SK-N-SH (cell line): Measurements from ENCODE around the gene PRDM5. TPM values are rescaled to one million over a fixed set of nuclear protein-coding genes. Genes with fewer than 3 reads are reported as not detected.

ENCODE experiments used
- CTCF ChIA-PET: fragments of 300-600, 350-600 bp; formaldehyde crosslinking; extraction: SDS; loops from one replicate; lab custom pipeline; 2021; lab: Yijun Ruan, JAX
- POLR2A ChIA-PET: fragments of 350-600 bp; sonication (Branson Sonifier 250); formaldehyde crosslinking; extraction: SDS; loops from one replicate; lab custom pipeline; 2020; ENCODE audit warnings: antibody characterized with exemption, inconsistent platforms; lab: Yijun Ruan, JAX
- DNase-seq: peaks from one replicate; pipeline ENCODE4 v3.0.0; 2012
- H2AFZ ChIP-seq: fragments of 200-600 bp; sonication (generic); 2 replicates; pipeline ENCODE4 v1.8.1; 2016; ENCODE audit warnings: antibody characterized with exemption, mild to moderate bottlenecking, low read depth
- H3F3A ChIP-seq: fragments of 200-600 bp; sonication (generic); replicated peaks from 2 replicates; pipeline ENCODE3; 2016; ENCODE audit warnings: antibody characterized with exemption, mild to moderate bottlenecking; ENCODE audit not compliant: insufficient read depth
- H3K27ac ChIP-seq, 2 experiments: fragments of 200-500 bp in 1 of 2; fragments of 200-600 bp in 1 of 2; sonication (Bioruptor generic) in 1 of 2; sonication (generic), shearing (Covaris generic) in 1 of 2; 2 replicates each; pipeline versions ENCODE4 v1.5.1 to v1.6.1; 2014 to 2016; ENCODE audit warnings: low read depth in 2 of 2, inconsistent platforms in 1 of 2, low read length in 1 of 2, mild to moderate bottlenecking in 1 of 2, mixed read lengths in 1 of 2
- H3K27me3 ChIP-seq: fragments of 200-600 bp; sonication (generic), shearing (Covaris generic); 2 replicates; pipeline ENCODE4 v1.6.1; 2016; ENCODE audit warnings: mixed run types; ENCODE audit not compliant: insufficient read depth
- H3K36me3 ChIP-seq, 2 experiments: fragments of 200-500 bp in 1 of 2; fragments of 200-600 bp in 1 of 2; sonication (Bioruptor generic) in 1 of 2; sonication (generic) in 1 of 2; replicated peaks in 1 of 2; 2 replicates each; pipeline versions ENCODE3 to v1.5.1; 2014 to 2016; ENCODE audit warnings: low read length in 1 of 2, mild to moderate bottlenecking in 1 of 2; ENCODE audit not compliant: insufficient read depth in 2 of 2, control insufficient read depth in 1 of 2
- H3K4me1 ChIP-seq, 2 experiments: fragments of 200-500 bp in 1 of 2; fragments of 200-600 bp in 1 of 2; sonication (Bioruptor generic) in 1 of 2; sonication (generic), shearing (Covaris generic) in 1 of 2; 2 replicates each; pipeline versions ENCODE4 v1.5.1 to v1.6.1; 2014 to 2016; ENCODE audit warnings: low read depth in 1 of 2, low read length in 1 of 2, mixed run types in 1 of 2; ENCODE audit not compliant: insufficient read depth in 2 of 2, control insufficient read depth in 1 of 2
- H3K4me2 ChIP-seq: fragments of 200-600 bp; sonication (generic), shearing (Covaris generic); 2 replicates; pipeline ENCODE4 v1.6.1; 2017; ENCODE audit warnings: mixed run types
- H3K4me3 ChIP-seq, 2 experiments: fragments of 200-500 bp in 1 of 2; fragments of 200-600 bp in 1 of 2; sonication (Bioruptor generic) in 1 of 2; sonication (generic), shearing (Covaris generic) in 1 of 2; 2 replicates each; pipeline versions ENCODE4 v1.5.1 to v1.8.1; 2014 to 2016; ENCODE audit warnings: low read depth in 2 of 2, inconsistent platforms in 1 of 2, low read length in 1 of 2, mild to moderate bottlenecking in 1 of 2, mixed read lengths in 1 of 2, moderate library complexity in 1 of 2
- H3K79me2 ChIP-seq: fragments of 200-600 bp; sonication (generic); 2 replicates; pipeline ENCODE4 v1.8.1; 2017; ENCODE audit warnings: mild to moderate bottlenecking; ENCODE audit not compliant: insufficient read depth
- H3K9ac ChIP-seq: fragments of 200-600 bp; sonication (generic); 2 replicates; pipeline ENCODE4 v1.6.1; 2017; ENCODE audit warnings: mixed run types
- H3K9me2 ChIP-seq: fragments of 200-600 bp; sonication (generic); 2 replicates; pipeline ENCODE4 v1.6.1; 2017; ENCODE audit warnings: mixed run types
- H3K9me3 ChIP-seq: fragments of 200-600 bp; sonication (generic); 2 replicates; pipeline ENCODE4 v1.6.1; 2017; ENCODE audit warnings: mixed run types, mild to moderate bottlenecking, moderate library complexity
- H4K20me1 ChIP-seq: fragments of 200-600 bp; sonication (generic); 2 replicates; pipeline ENCODE4 v1.6.1; 2017; ENCODE audit warnings: mild to moderate bottlenecking, mixed run types; ENCODE audit not compliant: insufficient read depth
- CHD2 ChIP-seq: fragments of 150-350 bp; IDR thresholded peaks from 2 replicates; pipeline ENCODE4 v1.6.1; 2018; ENCODE audit warnings: low read length; ENCODE audit not compliant: partially characterized antibody
- FOXM1 ChIP-seq: IDR thresholded peaks from 2 replicates; pipeline ENCODE4 v1.4.0; 2012; ENCODE audit warnings: low read depth, mild to moderate bottlenecking
- POLR2AphosphoS5 ChIP-seq: IDR thresholded peaks from 2 replicates; pipeline ENCODE4 v1.6.1; 2012; ENCODE audit warnings: low read depth, low read length
- RAD21 ChIP-seq: IDR thresholded peaks from 2 replicates; pipeline ENCODE4 v1.6.1; 2012; ENCODE audit warnings: mild to moderate bottlenecking, low read length
- RCOR1 ChIP-seq: fragments of 150-350 bp; IDR thresholded peaks from 2 replicates; pipeline ENCODE4 v1.6.1; 2017; ENCODE audit warnings: antibody characterized with exemption, low read length
- RFX5 ChIP-seq: IDR thresholded peaks from 2 replicates; pipeline ENCODE4 v1.6.1; 2012; ENCODE audit warnings: mild to moderate bottlenecking, improper control_type of control experiment, low read length
- RXRA ChIP-seq: IDR thresholded peaks from 2 replicates; pipeline ENCODE4 v1.4.0; 2012; ENCODE audit warnings: low read depth, mild to moderate bottlenecking, borderline replicate concordance
- SIN3A ChIP-seq: IDR thresholded peaks from 2 replicates; pipeline ENCODE4 v1.6.1; 2012; ENCODE audit warnings: low read depth, mild to moderate bottlenecking, low read length, moderate library complexity, borderline replicate concordance
- SMC3 ChIP-seq: IDR thresholded peaks from 2 replicates; pipeline ENCODE4 v1.6.1; 2012; ENCODE audit warnings: low read depth, low read length, improper control_type of control experiment
- TAF1 ChIP-seq: IDR thresholded peaks from 2 replicates; pipeline ENCODE4 v1.6.1; 2012; ENCODE audit warnings: low read depth, mild to moderate bottlenecking, low read length, moderate library complexity, borderline replicate concordance
- TEAD4 ChIP-seq: IDR thresholded peaks from 2 replicates; pipeline ENCODE4 v1.4.0; 2012; ENCODE audit warnings: mild to moderate bottlenecking, borderline replicate concordance; ENCODE audit not compliant: insufficient read depth
- YY1 ChIP-seq: IDR thresholded peaks from 2 replicates; pipeline ENCODE4 v1.4.0; 2012; ENCODE audit warnings: low read depth, mild to moderate bottlenecking
- WGBS: methylation state at CpG from one replicate; pipeline ENCODE4 v1.1.6; 2017; ENCODE audit warnings: low lambda C conversion rate; 5-methylcytosine and 5-hydroxymethylcytosine counted together
- polyA plus RNA-seq, 3 experiments: library from polyadenylated mRNA; depleted of rRNA; stranded (reverse); fragments of >200 nt; gene quantifications; 2 replicates each; pipeline ENCODE4 v1.2.3, GENCODE V29; 2012
- TF ChIP-seq, protein P1 (sequence below): fragments of 150-350 bp; IDR thresholded peaks from 2 replicates; pipeline ENCODE4 v1.6.1; 2017; ENCODE audit warnings: antibody characterized with exemption, low read length, low read depth, borderline replicate concordance
- TF ChIP-seq, protein P2 (sequence below): IDR thresholded peaks from 2 replicates; pipeline ENCODE4 v1.6.1; 2012; ENCODE audit warnings: mild to moderate bottlenecking, low read depth, low read length, moderate library complexity
- TF ChIP-seq, protein P3 (sequence below): IDR thresholded peaks from 2 replicates; pipeline ENCODE4 v1.4.0; 2012; ENCODE audit warnings: low read depth, borderline replicate concordance
- TF ChIP-seq, protein P4 (sequence below): IDR thresholded peaks from 2 replicates; pipeline ENCODE4 v1.4.0; 2012; ENCODE audit warnings: low read depth
- TF ChIP-seq, protein P5 (sequence below): fragments of 150-350 bp; IDR thresholded peaks from 2 replicates; pipeline ENCODE4 v1.6.1; 2016; ENCODE audit warnings: mild to moderate bottlenecking, low read depth, low read length

Gene PRDM5
- polyA plus RNA-seq, 1 of the 3 experiments (the other 2 are of a cell fraction) = 3.8 TPM

DNA sequence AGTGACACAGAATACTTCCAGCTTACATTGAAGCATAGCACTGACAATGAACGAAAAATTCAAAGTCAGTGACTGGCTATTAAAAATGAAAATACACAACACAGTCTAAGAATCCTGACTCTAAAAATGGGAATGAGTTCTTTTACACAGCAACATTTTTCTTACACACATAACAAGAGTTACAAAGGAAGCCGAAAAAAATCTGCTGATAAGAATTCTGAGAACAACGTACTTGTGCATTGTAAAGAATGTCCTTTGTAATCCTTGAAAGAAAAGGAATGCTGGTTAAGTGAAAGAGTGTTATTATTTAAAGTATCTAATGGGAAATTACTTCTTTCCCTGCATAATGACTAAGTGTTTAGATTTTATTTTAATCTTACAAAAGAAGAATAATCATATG lies 199.4 kb downstream of the PRDM5 start:
- Histone ChIP-seq H2AFZ (no peak overlapping the region), H3K36me3 (no peaks in the 10 kb centered on the region), H3F3A (no peaks in the 10 kb centered on the region), H3K27me3 (no peaks in the 10 kb centered on the region), H3K9me2 (no peaks in the 10 kb centered on the region), H3K4me2 (no peak overlapping the region), H3K9me3 (no peaks in the 10 kb centered on the region), H3K9ac (no peak overlapping the region), H4K20me1 (no peaks in the 10 kb centered on the region), H3K27ac (no peak overlapping the region), H3K79me2 (no peaks in the 10 kb centered on the region), H3K4me1 (peaks cover 0 to 22% of the 10 kb centered on the region in 2 experiments; a peak in 2 of 4 replicates), H3K4me3 (no peak overlapping the region)
- CTCF ChIA-PET = interaction anchor here (0.9 kb wide), 1 partner anchor 254 kb away, joined by 5 read pairs; no protein-coding TSS in a partner anchor
- 96% methylated on average over 3 of the region's 3 CpGs for WGBS
- TF ChIP-seq, protein P1, sequence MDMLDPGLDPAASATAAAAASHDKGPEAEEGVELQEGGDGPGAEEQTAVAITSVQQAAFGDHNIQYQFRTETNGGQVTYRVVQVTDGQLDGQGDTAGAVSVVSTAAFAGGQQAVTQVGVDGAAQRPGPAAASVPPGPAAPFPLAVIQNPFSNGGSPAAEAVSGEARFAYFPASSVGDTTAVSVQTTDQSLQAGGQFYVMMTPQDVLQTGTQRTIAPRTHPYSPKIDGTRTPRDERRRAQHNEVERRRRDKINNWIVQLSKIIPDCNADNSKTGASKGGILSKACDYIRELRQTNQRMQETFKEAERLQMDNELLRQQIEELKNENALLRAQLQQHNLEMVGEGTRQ = no peak
- POLR2A ChIA-PET = no interaction called here
- no peak for DNase-seq

DNA sequence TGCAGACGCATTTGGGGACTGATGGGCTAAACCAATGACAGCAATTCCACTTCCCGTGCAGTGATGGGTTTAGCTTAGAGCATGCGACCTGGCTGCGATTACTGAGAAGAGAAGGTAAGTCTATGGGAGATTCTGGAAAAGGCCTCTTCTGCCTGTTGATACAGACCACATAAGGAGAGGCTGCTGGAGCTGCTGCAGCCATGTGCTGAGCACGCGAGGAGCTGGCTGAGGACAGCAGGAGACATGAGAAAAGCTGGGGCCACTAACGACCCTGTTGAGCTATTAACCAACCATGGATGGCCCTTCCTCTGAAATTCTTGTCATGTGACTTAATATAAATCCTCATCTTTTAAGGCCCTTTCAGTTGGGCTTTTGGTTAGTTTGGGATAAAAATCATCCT lies 199.9 kb downstream of the PRDM5 start:
- CTCF ChIA-PET = interaction anchor here (0.6 to 0.9 kb wide), 2 partner anchors 8 to 255 kb away, joined by 3 to 5 read pairs; no protein-coding TSS in a partner anchor
- Histone ChIP-seq H3K4me2 (no peak overlapping the region), H3K4me3 (no peak overlapping the region), H3K9me2 (no peaks in the 10 kb centered on the region), H3K9me3 (no peaks in the 10 kb centered on the region), H2AFZ (no peak overlapping the region), H4K20me1 (no peaks in the 10 kb centered on the region), H3K4me1 (peaks cover 0 to 22% of the 10 kb centered on the region in 2 experiments; a peak in 2 of 4 replicates), H3K27ac (no peak overlapping the region), H3K36me3 (no peaks in the 10 kb centered on the region), H3K79me2 (no peaks in the 10 kb centered on the region), H3K9ac (no peak overlapping the region), H3F3A (no peaks in the 10 kb centered on the region), H3K27me3 (no peaks in the 10 kb centered on the region)
- WGBS = 100% methylated on average over 4 of the region's 7 CpGs
- no peak for DNase-seq
- POLR2A ChIA-PET = no interaction called here
- no peak for TF ChIP-seq FOXM1
- no peak for TF ChIP-seq RAD21
- no peak for TF ChIP-seq TEAD4
- TF ChIP-seq SIN3A = no peak
- TF ChIP-seq SMC3 = no peak
- TF ChIP-seq, protein P2, sequence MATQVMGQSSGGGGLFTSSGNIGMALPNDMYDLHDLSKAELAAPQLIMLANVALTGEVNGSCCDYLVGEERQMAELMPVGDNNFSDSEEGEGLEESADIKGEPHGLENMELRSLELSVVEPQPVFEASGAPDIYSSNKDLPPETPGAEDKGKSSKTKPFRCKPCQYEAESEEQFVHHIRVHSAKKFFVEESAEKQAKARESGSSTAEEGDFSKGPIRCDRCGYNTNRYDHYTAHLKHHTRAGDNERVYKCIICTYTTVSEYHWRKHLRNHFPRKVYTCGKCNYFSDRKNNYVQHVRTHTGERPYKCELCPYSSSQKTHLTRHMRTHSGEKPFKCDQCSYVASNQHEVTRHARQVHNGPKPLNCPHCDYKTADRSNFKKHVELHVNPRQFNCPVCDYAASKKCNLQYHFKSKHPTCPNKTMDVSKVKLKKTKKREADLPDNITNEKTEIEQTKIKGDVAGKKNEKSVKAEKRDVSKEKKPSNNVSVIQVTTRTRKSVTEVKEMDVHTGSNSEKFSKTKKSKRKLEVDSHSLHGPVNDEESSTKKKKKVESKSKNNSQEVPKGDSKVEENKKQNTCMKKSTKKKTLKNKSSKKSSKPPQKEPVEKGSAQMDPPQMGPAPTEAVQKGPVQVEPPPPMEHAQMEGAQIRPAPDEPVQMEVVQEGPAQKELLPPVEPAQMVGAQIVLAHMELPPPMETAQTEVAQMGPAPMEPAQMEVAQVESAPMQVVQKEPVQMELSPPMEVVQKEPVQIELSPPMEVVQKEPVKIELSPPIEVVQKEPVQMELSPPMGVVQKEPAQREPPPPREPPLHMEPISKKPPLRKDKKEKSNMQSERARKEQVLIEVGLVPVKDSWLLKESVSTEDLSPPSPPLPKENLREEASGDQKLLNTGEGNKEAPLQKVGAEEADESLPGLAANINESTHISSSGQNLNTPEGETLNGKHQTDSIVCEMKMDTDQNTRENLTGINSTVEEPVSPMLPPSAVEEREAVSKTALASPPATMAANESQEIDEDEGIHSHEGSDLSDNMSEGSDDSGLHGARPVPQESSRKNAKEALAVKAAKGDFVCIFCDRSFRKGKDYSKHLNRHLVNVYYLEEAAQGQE = no peak
- TF ChIP-seq, protein P3, sequence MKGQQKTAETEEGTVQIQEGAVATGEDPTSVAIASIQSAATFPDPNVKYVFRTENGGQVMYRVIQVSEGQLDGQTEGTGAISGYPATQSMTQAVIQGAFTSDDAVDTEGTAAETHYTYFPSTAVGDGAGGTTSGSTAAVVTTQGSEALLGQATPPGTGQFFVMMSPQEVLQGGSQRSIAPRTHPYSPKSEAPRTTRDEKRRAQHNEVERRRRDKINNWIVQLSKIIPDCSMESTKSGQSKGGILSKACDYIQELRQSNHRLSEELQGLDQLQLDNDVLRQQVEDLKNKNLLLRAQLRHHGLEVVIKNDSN = no peak
- no peak for TF ChIP-seq RFX5
- TF ChIP-seq CHD2 = no peak
- TF ChIP-seq RXRA = no peak
- TF ChIP-seq, protein P4, sequence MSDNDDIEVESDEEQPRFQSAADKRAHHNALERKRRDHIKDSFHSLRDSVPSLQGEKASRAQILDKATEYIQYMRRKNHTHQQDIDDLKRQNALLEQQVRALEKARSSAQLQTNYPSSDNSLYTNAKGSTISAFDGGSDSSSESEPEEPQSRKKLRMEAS = no peak
- TF ChIP-seq POLR2AphosphoS5 = no peak
- TF ChIP-seq, protein P1 = no peak
- TF ChIP-seq, protein P5, sequence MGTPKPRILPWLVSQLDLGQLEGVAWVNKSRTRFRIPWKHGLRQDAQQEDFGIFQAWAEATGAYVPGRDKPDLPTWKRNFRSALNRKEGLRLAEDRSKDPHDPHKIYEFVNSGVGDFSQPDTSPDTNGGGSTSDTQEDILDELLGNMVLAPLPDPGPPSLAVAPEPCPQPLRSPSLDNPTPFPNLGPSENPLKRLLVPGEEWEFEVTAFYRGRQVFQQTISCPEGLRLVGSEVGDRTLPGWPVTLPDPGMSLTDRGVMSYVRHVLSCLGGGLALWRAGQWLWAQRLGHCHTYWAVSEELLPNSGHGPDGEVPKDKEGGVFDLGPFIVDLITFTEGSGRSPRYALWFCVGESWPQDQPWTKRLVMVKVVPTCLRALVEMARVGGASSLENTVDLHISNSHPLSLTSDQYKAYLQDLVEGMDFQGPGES = no peak
- no peak for TF ChIP-seq YY1
- no peak for TF ChIP-seq RCOR1
- no peak for TF ChIP-seq TAF1
